ENCODE data around the gene CDYL2. TPM values are rescaled to one million over a fixed set of nuclear protein-coding genes. Genes with fewer than 3 reads are reported as not detected.

Gene CDYL2
- total RNA-seq, 6 experiments from 2014 or later, result 15.4 to 22.5 (median 20.6) TPM

- Mint-ChIP-seq H3K27me3 (ENCODE audit: insufficient read depth) (no peaks in the 10 kb centered on the region; the same call in 1 of the 2 replicates), H3K36me3 (ENCODE audit: low read depth) (no peaks in the 10 kb centered on the region)
Observed at GRCh38 chr16:80691111-80691741, 113.2 kb downstream of the CDYL2 start.

DNA sequence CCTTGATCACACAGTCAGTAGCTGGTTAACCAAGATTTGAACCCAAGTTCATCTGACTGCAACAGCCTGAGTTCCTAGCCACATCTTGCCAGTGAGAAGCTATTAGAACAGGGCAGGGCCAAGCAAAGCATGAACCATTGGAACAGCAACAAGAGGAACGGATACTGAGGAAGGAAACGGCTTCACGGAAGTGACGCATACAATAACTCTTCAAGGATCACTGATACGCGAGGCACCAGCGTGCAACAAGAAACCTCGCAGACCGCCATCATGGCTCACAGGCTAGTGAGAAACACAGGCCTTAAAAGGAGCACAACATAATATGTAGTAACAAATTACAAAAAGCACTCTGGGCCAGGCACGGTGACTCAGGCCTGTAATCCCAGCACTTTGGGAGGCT lies 114.9 kb downstream of the CDYL2 start:
- no peaks in the 10 kb centered on the region for H3K9me3 Mint-ChIP-seq
- H3K4me3 Mint-ChIP-seq, result no peak overlapping the region
- H3K27ac Mint-ChIP-seq, result no peak overlapping the region
- no peaks in the 10 kb centered on the region for H3K36me3 Mint-ChIP-seq (ENCODE audit: low read depth)
- DNase-seq, result no peak
- TF ChIP-seq, protein P1, sequence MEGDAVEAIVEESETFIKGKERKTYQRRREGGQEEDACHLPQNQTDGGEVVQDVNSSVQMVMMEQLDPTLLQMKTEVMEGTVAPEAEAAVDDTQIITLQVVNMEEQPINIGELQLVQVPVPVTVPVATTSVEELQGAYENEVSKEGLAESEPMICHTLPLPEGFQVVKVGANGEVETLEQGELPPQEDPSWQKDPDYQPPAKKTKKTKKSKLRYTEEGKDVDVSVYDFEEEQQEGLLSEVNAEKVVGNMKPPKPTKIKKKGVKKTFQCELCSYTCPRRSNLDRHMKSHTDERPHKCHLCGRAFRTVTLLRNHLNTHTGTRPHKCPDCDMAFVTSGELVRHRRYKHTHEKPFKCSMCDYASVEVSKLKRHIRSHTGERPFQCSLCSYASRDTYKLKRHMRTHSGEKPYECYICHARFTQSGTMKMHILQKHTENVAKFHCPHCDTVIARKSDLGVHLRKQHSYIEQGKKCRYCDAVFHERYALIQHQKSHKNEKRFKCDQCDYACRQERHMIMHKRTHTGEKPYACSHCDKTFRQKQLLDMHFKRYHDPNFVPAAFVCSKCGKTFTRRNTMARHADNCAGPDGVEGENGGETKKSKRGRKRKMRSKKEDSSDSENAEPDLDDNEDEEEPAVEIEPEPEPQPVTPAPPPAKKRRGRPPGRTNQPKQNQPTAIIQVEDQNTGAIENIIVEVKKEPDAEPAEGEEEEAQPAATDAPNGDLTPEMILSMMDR (IDR thresholded peaks at IDR 0.05), result no peak
- H3K4me1 Mint-ChIP-seq (ENCODE audit: low read depth), result peaks cover 50% of the 10 kb centered on the region
- no peaks in the 10 kb centered on the region; the same call in 1 of the 2 replicates for H3K27me3 Mint-ChIP-seq (ENCODE audit: insufficient read depth)

More at GRCh38 chr16:80691111-80691741, 113.2 kb downstream of the CDYL2 start:
- TF ChIP-seq, protein P1 (IDR thresholded peaks at IDR 0.05), result no peak
- Mint-ChIP-seq H3K9me3 (no peaks in the 10 kb centered on the region), H3K27ac (no peak overlapping the region), H3K4me1 (ENCODE audit: low read depth) (peaks cover 50% of the 10 kb centered on the region), H3K4me3 (no peak overlapping the region)
- no peak for DNase-seq

DNA sequence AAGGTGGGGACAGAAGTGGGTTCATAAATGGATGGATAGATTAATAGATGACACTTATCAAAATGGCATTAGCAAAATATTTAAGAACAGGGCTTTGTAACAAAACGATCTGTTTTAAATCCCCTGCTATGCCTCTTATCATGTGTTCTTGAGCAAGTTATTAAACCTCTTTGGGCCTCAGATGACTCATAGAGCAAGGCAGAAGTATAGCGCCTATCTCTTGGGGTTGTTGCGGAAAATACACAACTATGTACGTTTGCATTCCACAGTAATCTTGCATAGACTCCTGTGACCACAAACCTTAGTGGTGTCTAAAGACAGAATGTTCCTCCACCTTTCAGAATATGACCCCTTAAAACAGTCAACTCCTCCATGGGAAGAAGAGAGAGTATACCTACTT lies 116.8 kb downstream of the CDYL2 start:
- Mint-ChIP-seq H3K27me3 (ENCODE audit: insufficient read depth) (no peaks in the 10 kb centered on the region; the same call in 1 of the 2 replicates), H3K36me3 (ENCODE audit: low read depth) (no peaks in the 10 kb centered on the region), H3K27ac (no peak overlapping the region), H3K4me1 (ENCODE audit: low read depth) (peaks cover 47% of the 10 kb centered on the region), H3K9me3 (no peaks in the 10 kb centered on the region), H3K4me3 (no peak overlapping the region)
- TF ChIP-seq, protein P1 (IDR thresholded peaks at IDR 0.05), result no peak
- DNase-seq, result no peak

- Mint-ChIP-seq H3K9me3 (no peaks in the 10 kb centered on the region), H3K4me1 (ENCODE audit: low read depth) (peaks cover 55% of the 10 kb centered on the region), H3K27me3 (ENCODE audit: insufficient read depth) (no peaks in the 10 kb centered on the region), H3K4me3 (no peak overlapping the region), H3K36me3 (ENCODE audit: low read depth) (no peaks in the 10 kb centered on the region; the same call in 1 of the 2 replicates), H3K27ac (no peak overlapping the region)
- no peak for DNase-seq
- TF ChIP-seq, protein P1 (IDR thresholded peaks at IDR 0.05), result no peak
Observed at GRCh38 chr16:80684906-80685305, 119.5 kb downstream of the CDYL2 start.

GRCh38 chr16:80684136-80684765 lies 120.1 kb downstream of the CDYL2 start:
- H3K4me1 Mint-ChIP-seq (ENCODE audit: low read depth), result peaks cover 56% of the 10 kb centered on the region
- H3K9me3 Mint-ChIP-seq, result peaks cover 4% of the 10 kb centered on the region; the same call in 1 of the 2 replicates
- H3K4me3 Mint-ChIP-seq, result no peak overlapping the region
- no peak for DNase-seq
- TF ChIP-seq, protein P1 (IDR thresholded peaks at IDR 0.05), result no peak
- no peak overlapping the region for H3K27ac Mint-ChIP-seq
- H3K27me3 Mint-ChIP-seq (ENCODE audit: insufficient read depth), result no peaks in the 10 kb centered on the region
- peaks cover 6% of the 10 kb centered on the region for H3K36me3 Mint-ChIP-seq (ENCODE audit: low read depth)

All from HFFc6 (cell line).